ENCODE results near the gene PRRG2. TPM values are rescaled to one million over a fixed set of nuclear protein-coding genes. Genes with fewer than 3 reads are reported as not detected.
A peak's percentile ranks its signal among the peaks of the same experiment; 100 is the strongest.
"Not testable (repeated sequence)": the region's sequence is repeated elsewhere in the genome, so short reads cannot be mapped to it uniquely, and the experiment has no call there.

PRRG2 gene
- total RNA-seq, 1 donor from 2014 or later: 0.56 TPM

GRCh38 chr19:49616945-49617344, 35.8 kb downstream of the PRRG2 start:
- no peak for DNase-seq
- H3K27me3 Mint-ChIP-seq: no peaks in the 10 kb centered on the region
- H3K27ac Mint-ChIP-seq: no peak overlapping the region
- H3K36me3 Mint-ChIP-seq (ENCODE audit: low read depth): peaks cover 58% of the 10 kb centered on the region
- peaks cover 9% of the 10 kb centered on the region for H3K4me1 Mint-ChIP-seq
- H3K9me3 Mint-ChIP-seq: no peaks in the 10 kb centered on the region
- no peak overlapping the region for H3K4me3 Mint-ChIP-seq
- intact Hi-C loops (cut with micrococcal nuclease): no loop called here

- H3K4me3 Mint-ChIP-seq; H3K27me3 Mint-ChIP-seq; H3K4me1 Mint-ChIP-seq; H3K9me3 Mint-ChIP-seq; H3K27ac Mint-ChIP-seq; intact Hi-C loops (cut with micrococcal nuclease); DNase-seq: not testable (repeated sequence)
- peaks cover 59% of the 10 kb centered on the region for H3K36me3 Mint-ChIP-seq (ENCODE audit: low read depth)
Observed at GRCh38 chr19:49617860-49618259, 36.7 kb downstream of the PRRG2 start.

GRCh38 chr19:49624967-49625910, 44.1 kb downstream of the PRRG2 start:
- no peak overlapping the region for H3K27ac Mint-ChIP-seq
- intact Hi-C loops (cut with micrococcal nuclease): no loop called here
- no peaks in the 10 kb centered on the region for H3K9me3 Mint-ChIP-seq
- H3K36me3 Mint-ChIP-seq (ENCODE audit: low read depth): peaks cover 32% of the 10 kb centered on the region
- DNase-seq: no peak
- no peaks in the 10 kb centered on the region for H3K27me3 Mint-ChIP-seq
- H3K4me1 Mint-ChIP-seq: no peaks in the 10 kb centered on the region
- H3K4me3 Mint-ChIP-seq: no peak overlapping the region

GRCh38 chr19:49626226-49626625, 45.1 kb downstream of the PRRG2 start:
- no peak overlapping the region for H3K27ac Mint-ChIP-seq
- peaks cover 32% of the 10 kb centered on the region for H3K36me3 Mint-ChIP-seq (ENCODE audit: low read depth)
- H3K4me1 Mint-ChIP-seq: no peaks in the 10 kb centered on the region
- intact Hi-C loops (cut with micrococcal nuclease): no loop called here
- H3K9me3 Mint-ChIP-seq: no peaks in the 10 kb centered on the region
- no peak overlapping the region for H3K4me3 Mint-ChIP-seq
- H3K27me3 Mint-ChIP-seq: no peaks in the 10 kb centered on the region
- DNase-seq: no peak

- Mint-ChIP-seq H3K27ac (no peak overlapping the region), H3K9me3 (no peaks in the 10 kb centered on the region), H3K27me3 (no peaks in the 10 kb centered on the region), H3K36me3 (ENCODE audit: low read depth) (peaks cover 15% of the 10 kb centered on the region), H3K4me1 (no peaks in the 10 kb centered on the region), H3K4me3 (no peak overlapping the region)
- no peak for DNase-seq
- intact Hi-C loops (cut with micrococcal nuclease): no loop called here
Observed at GRCh38 chr19:49629659-49630058, 48.5 kb downstream of the PRRG2 start.

GRCh38 chr19:49631014-49631588, 50.0 kb downstream of the PRRG2 start:
- Mint-ChIP-seq H3K36me3 (ENCODE audit: low read depth) (peaks cover 13% of the 10 kb centered on the region), H3K4me3 (no peak overlapping the region), H3K9me3 (no peaks in the 10 kb centered on the region), H3K4me1 (no peaks in the 10 kb centered on the region), H3K27ac (no peak overlapping the region), H3K27me3 (no peaks in the 10 kb centered on the region)
- DNase-seq: no peak
- intact Hi-C loops (cut with micrococcal nuclease): no loop called here

GRCh38 chr19:49631610-49632192, 50.6 kb downstream of the PRRG2 start:
- Mint-ChIP-seq H3K27ac (no peak overlapping the region), H3K36me3 (ENCODE audit: low read depth) (peaks cover 13% of the 10 kb centered on the region), H3K9me3 (no peaks in the 10 kb centered on the region), H3K4me3 (no peak overlapping the region), H3K27me3 (no peaks in the 10 kb centered on the region), H3K4me1 (no peaks in the 10 kb centered on the region)
- DNase-seq: no peak
- intact Hi-C loops (cut with micrococcal nuclease): no loop called here

GRCh38 chr19:49632576-49632975, 51.5 kb downstream of the PRRG2 start:
- intact Hi-C loops (cut with micrococcal nuclease): no loop called here
- peaks cover 12% of the 10 kb centered on the region for H3K36me3 Mint-ChIP-seq (ENCODE audit: low read depth)
- H3K4me3 Mint-ChIP-seq: no peak overlapping the region
- no peak overlapping the region for H3K27ac Mint-ChIP-seq
- H3K27me3 Mint-ChIP-seq: no peaks in the 10 kb centered on the region
- no peak for DNase-seq
- no peaks in the 10 kb centered on the region for H3K9me3 Mint-ChIP-seq
- peaks cover 1% of the 10 kb centered on the region for H3K4me1 Mint-ChIP-seq

- DNase-seq; H3K4me1 Mint-ChIP-seq; H3K4me3 Mint-ChIP-seq; H3K36me3 Mint-ChIP-seq (ENCODE audit: low read depth); H3K27ac Mint-ChIP-seq; H3K27me3 Mint-ChIP-seq; H3K9me3 Mint-ChIP-seq; intact Hi-C loops (cut with micrococcal nuclease): not testable (repeated sequence)
Observed at GRCh38 chr19:49633273-49633672, 52.2 kb downstream of the PRRG2 start.

- intact Hi-C loops (cut with micrococcal nuclease): no loop called here
- Mint-ChIP-seq H3K4me1 (peaks cover 24% of the 10 kb centered on the region), H3K4me3 (no peak overlapping the region)
Observed at GRCh38 chr19:49635530-49636232, 54.6 kb downstream of the PRRG2 start.

GRCh38 chr19:49636233-49636932, 55.3 kb downstream of the PRRG2 start:
- DNase-seq: no peak
- H3K27ac Mint-ChIP-seq: no peak overlapping the region
- H3K4me3 Mint-ChIP-seq: no peak overlapping the region
- H3K27me3 Mint-ChIP-seq: no peaks in the 10 kb centered on the region
- no peaks in the 10 kb centered on the region for H3K9me3 Mint-ChIP-seq
- intact Hi-C loops (cut with micrococcal nuclease): no loop called here
- H3K36me3 Mint-ChIP-seq (ENCODE audit: low read depth): peaks cover 2% of the 10 kb centered on the region
- H3K4me1 Mint-ChIP-seq: peaks cover 28% of the 10 kb centered on the region

More at GRCh38 chr19:49635530-49636232, 54.6 kb downstream of the PRRG2 start:
- Mint-ChIP-seq H3K9me3 (no peaks in the 10 kb centered on the region), H3K27ac (no peak overlapping the region), H3K36me3 (ENCODE audit: low read depth) (peaks cover 2% of the 10 kb centered on the region), H3K27me3 (no peaks in the 10 kb centered on the region)
- DNase-seq: no peak

- H3K9me3 Mint-ChIP-seq: no peaks in the 10 kb centered on the region
- intact Hi-C loops (cut with micrococcal nuclease): no loop called here
- no peak overlapping the region for H3K27ac Mint-ChIP-seq
- peaks cover 38% of the 10 kb centered on the region for H3K4me1 Mint-ChIP-seq
- H3K4me3 Mint-ChIP-seq: peak overlapping the region; percentile 97
- no peaks in the 10 kb centered on the region for H3K36me3 Mint-ChIP-seq (ENCODE audit: low read depth)
- no peaks in the 10 kb centered on the region for H3K27me3 Mint-ChIP-seq
- DNase-seq: peak; percentile 76
Observed at GRCh38 chr19:49637821-49638738, 57.0 kb downstream of the PRRG2 start.
